Measurements from ENCODE around the gene ZNF80.

DNA sequence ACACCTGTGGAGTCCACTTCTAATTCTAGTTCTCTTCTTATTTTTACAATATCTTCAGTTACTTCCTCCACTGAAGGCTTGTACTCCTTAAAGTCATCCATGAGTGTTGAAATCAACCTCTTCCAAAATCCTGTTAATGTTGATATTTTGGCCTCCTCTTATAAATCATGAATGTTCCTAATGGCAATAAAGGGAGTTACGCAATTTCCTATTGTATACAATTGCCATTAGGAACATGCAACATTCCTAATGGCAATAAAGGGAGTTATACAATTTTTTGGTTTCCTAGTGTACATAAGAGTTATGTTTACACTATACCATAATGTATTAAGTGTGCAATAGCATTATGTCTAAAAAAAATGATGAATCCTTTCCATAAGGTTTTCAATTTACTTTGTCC, 47.3 kb upstream of the ZNF80 start:
- TF ChIP-seq EZH2 (IDR thresholded peaks at IDR 0.05; ENCODE audit: borderline replicate concordance, low read depth, low read length, severe bottlenecking): no peak
- TF ChIP-seq, protein P1, sequence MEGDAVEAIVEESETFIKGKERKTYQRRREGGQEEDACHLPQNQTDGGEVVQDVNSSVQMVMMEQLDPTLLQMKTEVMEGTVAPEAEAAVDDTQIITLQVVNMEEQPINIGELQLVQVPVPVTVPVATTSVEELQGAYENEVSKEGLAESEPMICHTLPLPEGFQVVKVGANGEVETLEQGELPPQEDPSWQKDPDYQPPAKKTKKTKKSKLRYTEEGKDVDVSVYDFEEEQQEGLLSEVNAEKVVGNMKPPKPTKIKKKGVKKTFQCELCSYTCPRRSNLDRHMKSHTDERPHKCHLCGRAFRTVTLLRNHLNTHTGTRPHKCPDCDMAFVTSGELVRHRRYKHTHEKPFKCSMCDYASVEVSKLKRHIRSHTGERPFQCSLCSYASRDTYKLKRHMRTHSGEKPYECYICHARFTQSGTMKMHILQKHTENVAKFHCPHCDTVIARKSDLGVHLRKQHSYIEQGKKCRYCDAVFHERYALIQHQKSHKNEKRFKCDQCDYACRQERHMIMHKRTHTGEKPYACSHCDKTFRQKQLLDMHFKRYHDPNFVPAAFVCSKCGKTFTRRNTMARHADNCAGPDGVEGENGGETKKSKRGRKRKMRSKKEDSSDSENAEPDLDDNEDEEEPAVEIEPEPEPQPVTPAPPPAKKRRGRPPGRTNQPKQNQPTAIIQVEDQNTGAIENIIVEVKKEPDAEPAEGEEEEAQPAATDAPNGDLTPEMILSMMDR (IDR thresholded peaks at IDR 0.05; ENCODE audit: extremely low read depth in 1 of 2, insufficient read depth in 1 of 2, low read depth in 1 of 2, low read length in 2 of 2): no peak

All from endothelial cell of umbilical vein (primary cell).